CD4-positive, alpha-beta T cell treated with Interleukin-12 subunit alpha and Interleukin-12 subunit beta, for 1 hour (primary cell): ENCODE data around the gene ALPK3.

Experiments used
- DNase-seq: peaks from one replicate; pipeline ENCODE4 v3.0.0-alpha.2; 2020

ALPK3 gene

GRCh38 chr15:84901540-84901939, 84.4 kb downstream of the ALPK3 start:
- no peak for DNase-seq

GRCh38 chr15:84903751-84904150, 86.6 kb downstream of the ALPK3 start:
- DNase-seq = no peak

GRCh38 chr15:84904419-84904818, 87.3 kb downstream of the ALPK3 start:
- no peak for DNase-seq

GRCh38 chr15:84905016-84905916, 88.1 kb downstream of the ALPK3 start:
- no peak for DNase-seq

GRCh38 chr15:84907731-84908130, 90.6 kb downstream of the ALPK3 start:
- no peak for DNase-seq

- no peak for DNase-seq
Measured at GRCh38 chr15:84908564-84908963, 91.4 kb downstream of the ALPK3 start.

- DNase-seq = no peak
Measured at GRCh38 chr15:84909029-84909428, 91.9 kb downstream of the ALPK3 start.

- DNase-seq = no peak
Measured at GRCh38 chr15:84909782-84910181, 92.6 kb downstream of the ALPK3 start.

- no peak for DNase-seq
Measured at GRCh38 chr15:84910928-84911623, 93.9 kb downstream of the ALPK3 start.

GRCh38 chr15:84911879-84912660, 94.9 kb downstream of the ALPK3 start:
- DNase-seq = no peak

- DNase-seq = no peak
Measured at GRCh38 chr15:84913360-84913723, 96.2 kb downstream of the ALPK3 start.

GRCh38 chr15:84914351-84914750, 97.2 kb downstream of the ALPK3 start:
- DNase-seq = no peak

- DNase-seq = no peak
Measured at GRCh38 chr15:84914909-84915605, 97.9 kb downstream of the ALPK3 start.

GRCh38 chr15:84915606-84915958, 98.4 kb downstream of the ALPK3 start:
- no peak for DNase-seq

GRCh38 chr15:84917452-84917851, 100.3 kb downstream of the ALPK3 start:
- no peak for DNase-seq

GRCh38 chr15:84919106-84919667, 102.0 kb downstream of the ALPK3 start:
- no peak for DNase-seq

- DNase-seq = no peak
Measured at GRCh38 chr15:84921121-84921520, 104.0 kb downstream of the ALPK3 start.

- no peak for DNase-seq
Measured at GRCh38 chr15:84922530-84922929, 105.4 kb downstream of the ALPK3 start.
